Measurements from ENCODE around the gene FARP1. TPM values are rescaled to one million over a fixed set of nuclear protein-coding genes. Genes with fewer than 3 reads are reported as not detected.

FARP1 gene
- total and polyA plus RNA-seq, 2 of the 13 experiments (the other 11 are each of a cell fraction or from before 2014, with no cell fraction given): 70.6 to 126 TPM

DNA sequence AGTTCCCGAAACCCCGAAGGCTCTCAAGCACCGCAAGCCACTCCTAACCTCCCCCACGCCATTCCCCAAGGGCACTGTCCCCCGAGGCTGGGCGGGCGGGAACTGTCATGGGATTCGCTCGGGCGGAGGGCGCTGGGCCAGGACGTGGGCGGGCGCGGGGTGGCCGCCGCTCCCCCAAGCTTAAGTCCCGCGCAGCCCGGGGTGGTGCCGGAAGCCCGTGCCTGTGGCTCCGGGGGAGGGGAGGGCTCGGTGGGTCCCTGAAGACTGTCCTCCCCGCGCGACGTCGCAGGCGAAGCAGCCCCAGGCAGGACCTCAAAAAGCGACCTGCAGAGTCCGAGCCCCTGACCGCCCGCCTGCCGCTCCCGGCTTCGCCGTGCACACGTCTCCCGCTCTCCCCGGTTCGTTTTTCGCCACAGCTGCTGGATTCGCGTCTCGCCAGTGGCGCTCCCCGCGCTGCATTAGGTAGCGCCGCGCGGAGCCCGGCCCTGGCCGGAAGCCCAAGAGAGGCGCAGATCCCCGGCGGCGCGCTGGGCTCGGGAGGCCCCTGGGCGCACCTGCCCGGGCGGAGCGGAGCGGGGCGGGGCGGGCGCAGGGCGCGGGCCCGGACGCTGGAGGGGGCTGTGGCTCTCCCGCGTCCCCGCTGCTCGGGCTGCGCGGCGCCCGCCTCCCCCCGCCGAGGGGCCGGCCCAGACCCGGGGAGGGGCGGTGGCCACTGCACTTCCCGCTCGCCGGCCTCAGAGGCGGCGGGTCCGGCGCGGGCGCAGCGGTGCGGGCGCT is at the start of gene FARP1 (continued):
- TF ChIP-seq, protein P1, sequence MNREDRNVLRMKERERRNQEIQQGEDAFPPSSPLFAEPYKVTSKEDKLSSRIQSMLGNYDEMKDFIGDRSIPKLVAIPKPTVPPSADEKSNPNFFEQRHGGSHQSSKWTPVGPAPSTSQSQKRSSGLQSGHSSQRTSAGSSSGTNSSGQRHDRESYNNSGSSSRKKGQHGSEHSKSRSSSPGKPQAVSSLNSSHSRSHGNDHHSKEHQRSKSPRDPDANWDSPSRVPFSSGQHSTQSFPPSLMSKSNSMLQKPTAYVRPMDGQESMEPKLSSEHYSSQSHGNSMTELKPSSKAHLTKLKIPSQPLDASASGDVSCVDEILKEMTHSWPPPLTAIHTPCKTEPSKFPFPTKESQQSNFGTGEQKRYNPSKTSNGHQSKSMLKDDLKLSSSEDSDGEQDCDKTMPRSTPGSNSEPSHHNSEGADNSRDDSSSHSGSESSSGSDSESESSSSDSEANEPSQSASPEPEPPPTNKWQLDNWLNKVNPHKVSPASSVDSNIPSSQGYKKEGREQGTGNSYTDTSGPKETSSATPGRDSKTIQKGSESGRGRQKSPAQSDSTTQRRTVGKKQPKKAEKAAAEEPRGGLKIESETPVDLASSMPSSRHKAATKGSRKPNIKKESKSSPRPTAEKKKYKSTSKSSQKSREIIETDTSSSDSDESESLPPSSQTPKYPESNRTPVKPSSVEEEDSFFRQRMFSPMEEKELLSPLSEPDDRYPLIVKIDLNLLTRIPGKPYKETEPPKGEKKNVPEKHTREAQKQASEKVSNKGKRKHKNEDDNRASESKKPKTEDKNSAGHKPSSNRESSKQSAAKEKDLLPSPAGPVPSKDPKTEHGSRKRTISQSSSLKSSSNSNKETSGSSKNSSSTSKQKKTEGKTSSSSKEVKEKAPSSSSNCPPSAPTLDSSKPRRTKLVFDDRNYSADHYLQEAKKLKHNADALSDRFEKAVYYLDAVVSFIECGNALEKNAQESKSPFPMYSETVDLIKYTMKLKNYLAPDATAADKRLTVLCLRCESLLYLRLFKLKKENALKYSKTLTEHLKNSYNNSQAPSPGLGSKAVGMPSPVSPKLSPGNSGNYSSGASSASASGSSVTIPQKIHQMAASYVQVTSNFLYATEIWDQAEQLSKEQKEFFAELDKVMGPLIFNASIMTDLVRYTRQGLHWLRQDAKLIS (CRISPR knock-in tag; IDR thresholded peaks at IDR 0.05): no peak
- no peak for TF ChIP-seq NCOR1 (IDR thresholded peaks at IDR 0.05; ENCODE audit: borderline replicate concordance, low read length)
- no peak for TF ChIP-seq NFIC (IDR thresholded peaks at IDR 0.05; ENCODE audit: low read length)
- TF ChIP-seq SETDB1 (CRISPR knock-in tag; IDR thresholded peaks at IDR 0.05; ENCODE audit: borderline replicate concordance): no peak
- peak; percentile 91; the same call in 1 of the 2 replicates for TF ChIP-seq ZNF556 (CRISPR knock-in tag; IDR thresholded peaks at IDR 0.05; ENCODE audit: borderline replicate concordance)
- TF ChIP-seq, protein P2, sequence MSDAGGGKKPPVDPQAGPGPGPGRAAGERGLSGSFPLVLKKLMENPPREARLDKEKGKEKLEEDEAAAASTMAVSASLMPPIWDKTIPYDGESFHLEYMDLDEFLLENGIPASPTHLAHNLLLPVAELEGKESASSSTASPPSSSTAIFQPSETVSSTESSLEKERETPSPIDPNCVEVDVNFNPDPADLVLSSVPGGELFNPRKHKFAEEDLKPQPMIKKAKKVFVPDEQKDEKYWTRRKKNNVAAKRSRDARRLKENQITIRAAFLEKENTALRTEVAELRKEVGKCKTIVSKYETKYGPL (CRISPR knock-in tag; IDR thresholded peaks at IDR 0.05): no peak; the same call in 1 of the 2 replicates
- TF ChIP-seq ZNF775 (CRISPR knock-in tag; IDR thresholded peaks at IDR 0.05; ENCODE audit: borderline replicate concordance): peak; percentile 91; the same call in 1 of the 2 replicates
- TF ChIP-seq, protein P3, sequence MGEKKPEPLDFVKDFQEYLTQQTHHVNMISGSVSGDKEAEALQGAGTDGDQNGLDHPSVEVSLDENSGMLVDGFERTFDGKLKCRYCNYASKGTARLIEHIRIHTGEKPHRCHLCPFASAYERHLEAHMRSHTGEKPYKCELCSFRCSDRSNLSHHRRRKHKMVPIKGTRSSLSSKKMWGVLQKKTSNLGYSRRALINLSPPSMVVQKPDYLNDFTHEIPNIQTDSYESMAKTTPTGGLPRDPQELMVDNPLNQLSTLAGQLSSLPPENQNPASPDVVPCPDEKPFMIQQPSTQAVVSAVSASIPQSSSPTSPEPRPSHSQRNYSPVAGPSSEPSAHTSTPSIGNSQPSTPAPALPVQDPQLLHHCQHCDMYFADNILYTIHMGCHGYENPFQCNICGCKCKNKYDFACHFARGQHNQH (CRISPR knock-in tag; IDR thresholded peaks at IDR 0.05): peak; percentile 64; the same call in 1 of the 2 replicates
- no peak for TF ChIP-seq NONO (IDR thresholded peaks at IDR 0.05)
- peak; percentile 63; the same call in 1 of the 2 replicates for TF ChIP-seq NONO (CRISPR knock-in tag; conservative IDR thresholded peaks at IDR 0.05)
- peak; percentile 30; the same call in 1 of the 2 replicates for TF ChIP-seq ZNF264 (CRISPR knock-in tag; IDR thresholded peaks at IDR 0.05)
- no peak for TF ChIP-seq ZNF780A (CRISPR knock-in tag; IDR thresholded peaks at IDR 0.05)
- TF ChIP-seq, protein P4, sequence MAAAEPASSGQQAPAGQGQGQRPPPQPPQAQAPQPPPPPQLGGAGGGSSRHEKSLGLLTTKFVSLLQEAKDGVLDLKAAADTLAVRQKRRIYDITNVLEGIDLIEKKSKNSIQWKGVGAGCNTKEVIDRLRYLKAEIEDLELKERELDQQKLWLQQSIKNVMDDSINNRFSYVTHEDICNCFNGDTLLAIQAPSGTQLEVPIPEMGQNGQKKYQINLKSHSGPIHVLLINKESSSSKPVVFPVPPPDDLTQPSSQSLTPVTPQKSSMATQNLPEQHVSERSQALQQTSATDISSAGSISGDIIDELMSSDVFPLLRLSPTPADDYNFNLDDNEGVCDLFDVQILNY (CRISPR knock-in tag; conservative IDR thresholded peaks at IDR 0.05): 0 out of 2 replicates have a peak, but pooled peaks have one; percentile 15
- TF ChIP-seq MEIS1 (CRISPR knock-in tag; IDR thresholded peaks at IDR 0.05; ENCODE audit: borderline replicate concordance): peak; percentile 86
- TF ChIP-seq FOXM1 (CRISPR knock-in tag; IDR thresholded peaks at IDR 0.05): no peak
- TF ChIP-seq, protein P5, sequence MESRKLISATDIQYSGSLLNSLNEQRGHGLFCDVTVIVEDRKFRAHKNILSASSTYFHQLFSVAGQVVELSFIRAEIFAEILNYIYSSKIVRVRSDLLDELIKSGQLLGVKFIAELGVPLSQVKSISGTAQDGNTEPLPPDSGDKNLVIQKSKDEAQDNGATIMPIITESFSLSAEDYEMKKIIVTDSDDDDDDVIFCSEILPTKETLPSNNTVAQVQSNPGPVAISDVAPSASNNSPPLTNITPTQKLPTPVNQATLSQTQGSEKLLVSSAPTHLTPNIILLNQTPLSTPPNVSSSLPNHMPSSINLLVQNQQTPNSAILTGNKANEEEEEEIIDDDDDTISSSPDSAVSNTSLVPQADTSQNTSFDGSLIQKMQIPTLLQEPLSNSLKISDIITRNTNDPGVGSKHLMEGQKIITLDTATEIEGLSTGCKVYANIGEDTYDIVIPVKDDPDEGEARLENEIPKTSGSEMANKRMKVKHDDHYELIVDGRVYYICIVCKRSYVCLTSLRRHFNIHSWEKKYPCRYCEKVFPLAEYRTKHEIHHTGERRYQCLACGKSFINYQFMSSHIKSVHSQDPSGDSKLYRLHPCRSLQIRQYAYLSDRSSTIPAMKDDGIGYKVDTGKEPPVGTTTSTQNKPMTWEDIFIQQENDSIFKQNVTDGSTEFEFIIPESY (CRISPR knock-in tag; IDR thresholded peaks at IDR 0.05): peak; percentile 23; the same call in 1 of the 2 replicates

All from HepG2 (cell line).